ENCODE measurements around the gene KRT40. TPM values are rescaled to one million over a fixed set of nuclear protein-coding genes. Genes with fewer than 3 reads are reported as not detected.

Gene KRT40
- total and polyA plus RNA-seq, 10 of the 15 experiments (the other 5 are each of a cell fraction or from before 2014, with no cell fraction given): not detected

DNA sequence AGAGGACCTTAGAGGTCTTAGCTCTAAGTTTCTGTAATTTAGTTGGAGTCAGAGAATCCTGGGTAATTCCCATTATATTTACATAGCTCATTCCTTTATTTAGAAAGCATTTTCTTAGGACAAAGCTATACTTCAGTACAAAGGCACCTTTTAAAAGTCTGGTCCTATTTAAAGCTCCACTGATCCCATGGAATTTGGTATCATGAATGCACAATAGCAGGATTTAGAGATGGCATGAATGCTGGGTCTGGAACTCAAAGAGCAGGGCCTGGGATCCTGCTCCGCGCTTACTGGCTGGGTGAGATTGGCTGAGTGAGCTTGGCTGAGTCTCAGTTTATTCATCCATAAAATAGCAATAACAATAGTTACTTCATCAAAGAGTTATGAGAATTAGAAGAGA, 51.5 kb downstream of the KRT40 start (continued):
- no peak for TF ChIP-seq E4F1 (IDR thresholded peaks at IDR 0.05; ENCODE audit: borderline replicate concordance, partially characterized antibody)
- TF ChIP-seq USF1 (IDR thresholded peaks at IDR 0.05; ENCODE audit: borderline replicate concordance, extremely low read length, insufficient read depth, low read depth, low read length): no peak
- no peak for TF ChIP-seq ZNF217 (IDR thresholded peaks at IDR 0.05)
- no peak for TF ChIP-seq SPI1 (IDR thresholded peaks at IDR 0.05; ENCODE audit: borderline replicate concordance, insufficient read depth, low read depth, low read length)
- no peak for TF ChIP-seq CHD2 (IDR thresholded peaks at IDR 0.05; ENCODE audit: borderline replicate concordance, low read depth, low read length)
- TF ChIP-seq IKZF1 (conservative IDR thresholded peaks at IDR 0.05): no peak
- no peak for TF ChIP-seq CREB1 (IDR thresholded peaks at IDR 0.05; ENCODE audit: low read depth)

- ATAC-seq (no peak), FAIRE-seq (no peak), DNase-seq (ENCODE audit: low read depth, low spot score) (no peak)
- no peaks in the 10 kb centered on the region for H3K79me2 ChIP-seq (ENCODE audit: control insufficient read depth, insufficient read depth, low read length)
- TF ChIP-seq STAT1 (conservative IDR thresholded peaks at IDR 0.05) (no peak), CHD1 (IDR thresholded peaks at IDR 0.05; ENCODE audit: low read depth, low read length) (no peak), ZNF217 (IDR thresholded peaks at IDR 0.05) (no peak), HCFC1 (IDR thresholded peaks at IDR 0.05; ENCODE audit: low read length) (no peak)
- H3K9ac ChIP-seq (ENCODE audit: control insufficient read depth, insufficient read depth, low read length): no peak overlapping the region
- peaks cover 0 to 2% of the 10 kb centered on the region in 2 experiments; a peak in 2 of 4 replicates for H3K27me3 ChIP-seq (replicated peaks in 1 of 2; ENCODE audit: control insufficient read depth in 2 of 2, insufficient read depth in 2 of 2, low read length in 1 of 2)
- H3K36me3 ChIP-seq (ENCODE audit: control insufficient read depth in 2 of 2, insufficient read depth in 2 of 2, low read length in 1 of 2): no peaks in the 10 kb centered on the region
- WGBS (ENCODE audit: insufficient coverage, insufficient replicate concordance, low lambda C conversion rate, missing lambda C conversion rate): 15% methylated on average over 3 of the region's 3 CpGs
- no TSS peak for BruUV-seq (replicated peaks)
- H3K4me3 ChIP-seq: no peak overlapping the region
- in situ Hi-C loops (cut with MboI) (no loop called here), intact Hi-C loops (cut with micrococcal nuclease; ENCODE audit: unreplicated experiment) (no loop called here)
- H4K20me1 ChIP-seq (ENCODE audit: control insufficient read depth, insufficient read depth): no peaks in the 10 kb centered on the region
- H3K27ac ChIP-seq (ENCODE audit: control insufficient read depth, insufficient read depth): no peak overlapping the region
- ChIA-PET CTCF (interaction anchor here (1.3 kb wide), 2 partner anchors 16 to 718 kb away, joined by 3 to 7 read pairs; no protein-coding TSS in a partner anchor), SMC1A (ENCODE audit: uncharacterized antibody, unreplicated experiment) (no interaction called here), RAD21 (ENCODE audit: unreplicated experiment) (no interaction called here), POLR2A (no interaction called here)
- no peak overlapping the region for H2AFZ ChIP-seq (ENCODE audit: control insufficient read depth, low read depth, low read length)
- no peak overlapping the region for H3K4me2 ChIP-seq (ENCODE audit: control insufficient read depth, insufficient read depth)
- H3K9me3 ChIP-seq (replicated peaks; ENCODE audit: control insufficient read depth, insufficient read depth, low read length): no peaks in the 10 kb centered on the region
- no peaks in the 10 kb centered on the region for H3K4me1 ChIP-seq (ENCODE audit: control insufficient read depth, insufficient read depth, low read length)
Measured at GRCh38 chr17:40931311-40931710, 52.8 kb downstream of the KRT40 start.

Small RNA genes lying within 50 kb of the gene (small RNA-seq; reads per million reads assigned to genes)
- gene KRTAP3-4P: not detected

Other genes with a start within 250 kb of the KRT40 start
Only the 7 nearest of the 35 such genes appear.
- not detected in 2 replicates for gene KRT23, start 46.7 kb downstream of the KRT40 start, total RNA-seq (2014; rRNA removed)
- gene KRT23, start 46.7 kb downstream of the KRT40 start, total RNA-seq (2014; rRNA removed; fragmentation: Illumina TruSeq; extraction: Trizol): not detected in 2 replicates
- gene KRT23, start 46.7 kb downstream of the KRT40 start, total RNA-seq (2021): not detected in 2 replicates
- gene KRT23, start 46.7 kb downstream of the KRT40 start, polyA plus RNA-seq (2011; rRNA removed): not detected in 2 replicates
- gene KRT23, start 46.7 kb downstream of the KRT40 start, polyA plus RNA-seq (2014; fragmentation: Illumina TruSeq; extraction: Trizol): not detected in 2 replicates
- gene KRT23, start 46.7 kb downstream of the KRT40 start, polyA plus RNA-seq (2014; fragmentation: Nextera tagmentation; extraction: Ambion mirVana): not detected
- gene KRT23, start 46.7 kb downstream of the KRT40 start, polyA plus RNA-seq (2014; rRNA removed): not detected in 2 replicates
- not detected for gene KRT23, start 46.7 kb downstream of the KRT40 start, polyA plus RNA-seq (2016; fragmentation: Nextera tagmentation; extraction: Ambion mirVana)
- not detected in 2 replicates for gene KRT39, start 17.4 kb downstream of the KRT40 start, total RNA-seq (2014; rRNA removed)
- gene KRT39, start 17.4 kb downstream of the KRT40 start, total RNA-seq (2014; rRNA removed; fragmentation: Illumina TruSeq; extraction: Trizol): not detected in 2 replicates
- gene KRT39, start 17.4 kb downstream of the KRT40 start, total RNA-seq (2021): not detected in 2 replicates
- not detected in 2 replicates for gene KRT39, start 17.4 kb downstream of the KRT40 start, polyA plus RNA-seq (2011; rRNA removed)
- not detected in 2 replicates for gene KRT39, start 17.4 kb downstream of the KRT40 start, polyA plus RNA-seq (2014; fragmentation: Illumina TruSeq; extraction: Trizol)
- gene KRT39, start 17.4 kb downstream of the KRT40 start, polyA plus RNA-seq (2014; fragmentation: Nextera tagmentation; extraction: Ambion mirVana): not detected
- not detected in 2 replicates for gene KRT39, start 17.4 kb downstream of the KRT40 start, polyA plus RNA-seq (2014; rRNA removed)
- not detected for gene KRT39, start 17.4 kb downstream of the KRT40 start, polyA plus RNA-seq (2016; fragmentation: Nextera tagmentation; extraction: Ambion mirVana)
- gene KRTAP3-3, start 9.8 kb upstream of the KRT40 start, total RNA-seq (2014; rRNA removed): not detected in 2 replicates
- gene KRTAP3-3, start 9.8 kb upstream of the KRT40 start, total RNA-seq (2014; rRNA removed; fragmentation: Illumina TruSeq; extraction: Trizol): not detected in 2 replicates
- not detected in 2 replicates for gene KRTAP3-3, start 9.8 kb upstream of the KRT40 start, total RNA-seq (2021)
- not detected in 2 replicates for gene KRTAP3-3, start 9.8 kb upstream of the KRT40 start, polyA plus RNA-seq (2011; rRNA removed)
- not detected in 2 replicates for gene KRTAP3-3, start 9.8 kb upstream of the KRT40 start, polyA plus RNA-seq (2014; fragmentation: Illumina TruSeq; extraction: Trizol)
- not detected for gene KRTAP3-3, start 9.8 kb upstream of the KRT40 start, polyA plus RNA-seq (2014; fragmentation: Nextera tagmentation; extraction: Ambion mirVana)
- not detected in 2 replicates for gene KRTAP3-3, start 9.8 kb upstream of the KRT40 start, polyA plus RNA-seq (2014; rRNA removed)
- gene KRTAP3-3, start 9.8 kb upstream of the KRT40 start, polyA plus RNA-seq (2016; fragmentation: Nextera tagmentation; extraction: Ambion mirVana): not detected
- not detected in 2 replicates for gene KRTAP3-2, start 15.6 kb upstream of the KRT40 start, total RNA-seq (2014; rRNA removed)
- gene KRTAP3-2, start 15.6 kb upstream of the KRT40 start, total RNA-seq (2014; rRNA removed; fragmentation: Illumina TruSeq; extraction: Trizol): not detected in 2 replicates
- gene KRTAP3-2, start 15.6 kb upstream of the KRT40 start, total RNA-seq (2021): not detected in 2 replicates
- gene KRTAP3-2, start 15.6 kb upstream of the KRT40 start, polyA plus RNA-seq (2011; rRNA removed): not detected in 2 replicates
- gene KRTAP3-2, start 15.6 kb upstream of the KRT40 start, polyA plus RNA-seq (2014; fragmentation: Illumina TruSeq; extraction: Trizol): not detected in 2 replicates
- gene KRTAP3-2, start 15.6 kb upstream of the KRT40 start, polyA plus RNA-seq (2014; fragmentation: Nextera tagmentation; extraction: Ambion mirVana): not detected
- not detected in 2 replicates for gene KRTAP3-2, start 15.6 kb upstream of the KRT40 start, polyA plus RNA-seq (2014; rRNA removed)
- not detected for gene KRTAP3-2, start 15.6 kb upstream of the KRT40 start, polyA plus RNA-seq (2016; fragmentation: Nextera tagmentation; extraction: Ambion mirVana)
- not detected in 2 replicates for gene KRTAP3-1, start 24.8 kb upstream of the KRT40 start, total RNA-seq (2014; rRNA removed)
- gene KRTAP3-1, start 24.8 kb upstream of the KRT40 start, total RNA-seq (2014; rRNA removed; fragmentation: Illumina TruSeq; extraction: Trizol): not detected in 2 replicates
- not detected in 2 replicates for gene KRTAP3-1, start 24.8 kb upstream of the KRT40 start, total RNA-seq (2021)
- not detected in 2 replicates for gene KRTAP3-1, start 24.8 kb upstream of the KRT40 start, polyA plus RNA-seq (2011; rRNA removed)
- not detected in 2 replicates for gene KRTAP3-1, start 24.8 kb upstream of the KRT40 start, polyA plus RNA-seq (2014; fragmentation: Illumina TruSeq; extraction: Trizol)
- not detected for gene KRTAP3-1, start 24.8 kb upstream of the KRT40 start, polyA plus RNA-seq (2014; fragmentation: Nextera tagmentation; extraction: Ambion mirVana)
- gene KRTAP3-1, start 24.8 kb upstream of the KRT40 start, polyA plus RNA-seq (2014; rRNA removed): not detected in 2 replicates
- gene KRTAP3-1, start 24.8 kb upstream of the KRT40 start, polyA plus RNA-seq (2016; fragmentation: Nextera tagmentation; extraction: Ambion mirVana): not detected
- not detected in 2 replicates for gene KRTAP1-5, start 42.9 kb upstream of the KRT40 start, total RNA-seq (2014; rRNA removed)
- not detected in 2 replicates for gene KRTAP1-5, start 42.9 kb upstream of the KRT40 start, total RNA-seq (2014; rRNA removed; fragmentation: Illumina TruSeq; extraction: Trizol)
- gene KRTAP1-5, start 42.9 kb upstream of the KRT40 start, total RNA-seq (2021): not detected in 2 replicates
- not detected in 2 replicates for gene KRTAP1-5, start 42.9 kb upstream of the KRT40 start, polyA plus RNA-seq (2011; rRNA removed)
- not detected in 2 replicates for gene KRTAP1-5, start 42.9 kb upstream of the KRT40 start, polyA plus RNA-seq (2014; fragmentation: Illumina TruSeq; extraction: Trizol)
- gene KRTAP1-5, start 42.9 kb upstream of the KRT40 start, polyA plus RNA-seq (2014; fragmentation: Nextera tagmentation; extraction: Ambion mirVana): not detected
- gene KRTAP1-5, start 42.9 kb upstream of the KRT40 start, polyA plus RNA-seq (2014; rRNA removed): not detected in 2 replicates
- gene KRTAP1-5, start 42.9 kb upstream of the KRT40 start, polyA plus RNA-seq (2016; fragmentation: Nextera tagmentation; extraction: Ambion mirVana): not detected
- gene KRTAP1-4, start 45.9 kb upstream of the KRT40 start, total RNA-seq (2014; rRNA removed): not detected in 2 replicates
- gene KRTAP1-4, start 45.9 kb upstream of the KRT40 start, total RNA-seq (2014; rRNA removed; fragmentation: Illumina TruSeq; extraction: Trizol): not detected in 2 replicates
- not detected in 2 replicates for gene KRTAP1-4, start 45.9 kb upstream of the KRT40 start, total RNA-seq (2021)
- not detected in 2 replicates for gene KRTAP1-4, start 45.9 kb upstream of the KRT40 start, polyA plus RNA-seq (2011; rRNA removed)
- gene KRTAP1-4, start 45.9 kb upstream of the KRT40 start, polyA plus RNA-seq (2014; fragmentation: Illumina TruSeq; extraction: Trizol): not detected in 2 replicates
- not detected for gene KRTAP1-4, start 45.9 kb upstream of the KRT40 start, polyA plus RNA-seq (2014; fragmentation: Nextera tagmentation; extraction: Ambion mirVana)
- not detected in 2 replicates for gene KRTAP1-4, start 45.9 kb upstream of the KRT40 start, polyA plus RNA-seq (2014; rRNA removed)
- gene KRTAP1-4, start 45.9 kb upstream of the KRT40 start, polyA plus RNA-seq (2016; fragmentation: Nextera tagmentation; extraction: Ambion mirVana): not detected